Epithelial cell of esophagus (primary cell): ENCODE measurements around the gene IL1RAPL1.

Experiments
- DNase-seq: peaks from one replicate; pipeline ENCODE4 v3.0.0; 2010; ENCODE audit warnings: low read depth
- H3K4me3 ChIP-seq: 2 replicates; pipeline ENCODE4 v1.5.1; 2011; ENCODE audit warnings: mild to moderate bottlenecking, low read length, control low read depth
- CTCF ChIP-seq: IDR thresholded peaks from 2 replicates; pipeline ENCODE4 v1.5.1; 2011; ENCODE audit warnings: low read depth, mild to moderate bottlenecking, low read length, control low read depth, inconsistent platforms; ENCODE audit not compliant: insufficient read depth; ENCODE audit errors: missing control alignments

The IL1RAPL1 gene

GRCh38 chrX:29242856-29243255 is 655.6 kb downstream of the IL1RAPL1 start:
- no peak for DNase-seq
- no peak overlapping the region for H3K4me3 ChIP-seq
- TF ChIP-seq CTCF, result no peak

GRCh38 chrX:29243942-29244341 is 656.7 kb downstream of the IL1RAPL1 start:
- DNase-seq, result no peak
- H3K4me3 ChIP-seq, result no peak overlapping the region
- TF ChIP-seq CTCF, result no peak

GRCh38 chrX:29254515-29254914 is 667.3 kb downstream of the IL1RAPL1 start:
- no peak for DNase-seq
- no peak overlapping the region for H3K4me3 ChIP-seq
- TF ChIP-seq CTCF, result no peak

- no peak overlapping the region for H3K4me3 ChIP-seq
- no peak for DNase-seq
- no peak for TF ChIP-seq CTCF
These were observed 670.3 kb downstream of the IL1RAPL1 start for GRCh38 chrX:29257521-29257920.

- DNase-seq, result no peak
- no peak for TF ChIP-seq CTCF
- no peak overlapping the region for H3K4me3 ChIP-seq
These were observed 682.1 kb downstream of the IL1RAPL1 start for GRCh38 chrX:29269390-29269789.

- DNase-seq, result no peak
- no peak overlapping the region for H3K4me3 ChIP-seq
- no peak for TF ChIP-seq CTCF
These were observed 687.3 kb downstream of the IL1RAPL1 start for GRCh38 chrX:29274517-29274916.

GRCh38 chrX:29275928-29276327 is 688.7 kb downstream of the IL1RAPL1 start:
- no peak for DNase-seq
- no peak overlapping the region for H3K4me3 ChIP-seq
- TF ChIP-seq CTCF, result no peak
